ENCODE measurements around the gene CAPN1. TPM values are rescaled to one million over a fixed set of nuclear protein-coding genes. Genes with fewer than 3 reads are reported as not detected.

CAPN1 gene
- total RNA-seq (2022) (111 and 117 TPM in 2 replicates), Bru-seq, nascent RNA (percentile 63 among the genes with signal in this experiment), BruChase-seq, experiment 1, labeled RNA remaining after a 6-hour chase (percentile 82 among the genes with signal in this experiment), BruChase-seq, experiment 2, labeled RNA remaining after a 2-hour chase (percentile 81 among the genes with signal in this experiment)
- long read RNA-seq, partial matches to known transcripts: 53 of 250 reads
- long read RNA-seq, other reads (novel, unspliced or antisense): 197 of 250 reads

GRCh38 chr11:65181569-65182257, at the start of gene CAPN1:
Gene CAPN1 (plus strand): TSS chr11:65181928. CDS start chr11:65182702, 774 bp downstream.
- ChIA-PET POLR2A (interaction anchor here (0.6 to 6.9 kb wide), 17 partner anchors 15 to 338 kb away, joined by 3 to 157 read pairs (median 4); partner anchors contain the start of genes FAU, MRPL49, SYVN1 and TM7SF2), CTCF (interaction anchor here (0.6 to 1.7 kb wide), 14 partner anchors 10 to 314 kb away, joined by 3 to 7 read pairs (median 4); partner anchors contain the start of genes CDC42EP2, MRPL49 and SAC3D1)
- H3K36me3 Mint-ChIP-seq (ENCODE audit: insufficient read depth, unreplicated experiment): peaks cover 38% of the 10 kb centered on the region
- peaks cover 3% of the 10 kb centered on the region for H3K4me1 Mint-ChIP-seq (ENCODE audit: insufficient read depth, unreplicated experiment)
- no peak for TF ChIP-seq CTCF (IDR thresholded peaks at IDR 0.05; ENCODE audit: unreplicated experiment)
- no peaks in the 10 kb centered on the region for H3K9me3 Mint-ChIP-seq (ENCODE audit: unreplicated experiment)
- no peaks in the 10 kb centered on the region for H3K27me3 Mint-ChIP-seq (ENCODE audit: insufficient read depth, unreplicated experiment)
- peak within 1 kb of the TSS; percentile 85 for H3K4me3 Mint-ChIP-seq (ENCODE audit: unreplicated experiment)
- DNase-seq (ENCODE audit: unreplicated experiment): peak; percentile 86
- BruUV-seq (replicated peaks): no TSS peak
- peak within 1 kb of the TSS; percentile 88 for H3K27ac Mint-ChIP-seq (ENCODE audit: low read depth, unreplicated experiment)
- intact Hi-C loops (cut with micrococcal nuclease): loop anchor here (2.0 kb wide), 1 partner anchor 47 kb away; the partner anchor contains the start of gene SYVN1

- H3K27ac Mint-ChIP-seq (ENCODE audit: low read depth, unreplicated experiment): peak overlapping the region; percentile 100
- peak overlapping the region; percentile 99 for H3K4me3 Mint-ChIP-seq (ENCODE audit: unreplicated experiment)
- intact Hi-C loops (cut with micrococcal nuclease): no loop called here
- no peaks in the 10 kb centered on the region for H3K9me3 Mint-ChIP-seq (ENCODE audit: unreplicated experiment)
- no peak for DNase-seq (ENCODE audit: unreplicated experiment)
- no peaks in the 10 kb centered on the region for H3K27me3 Mint-ChIP-seq (ENCODE audit: insufficient read depth, unreplicated experiment)
- ChIA-PET CTCF (interaction anchor here (0.6 kb wide), 1 partner anchor 12 kb away, joined by 3 read pairs; no protein-coding TSS in a partner anchor), POLR2A (interaction anchor here (1.4 to 8.2 kb wide), 7 partner anchors 10 to 482 kb away, joined by 3 to 157 read pairs (median 56); partner anchors contain the start of genes CAPN1, FAU, MRPL49 and ZNHIT2)
- TF ChIP-seq CTCF (IDR thresholded peaks at IDR 0.05; ENCODE audit: unreplicated experiment): no peak
- H3K4me1 Mint-ChIP-seq (ENCODE audit: insufficient read depth, unreplicated experiment): peaks cover 28% of the 10 kb centered on the region
- peaks cover 46% of the 10 kb centered on the region for H3K36me3 Mint-ChIP-seq (ENCODE audit: insufficient read depth, unreplicated experiment)
- BruUV-seq (replicated peaks): no TSS peak
Measured at GRCh38 chr11:65132238-65132987, 49.3 kb upstream of the CAPN1 start.

- H3K36me3 Mint-ChIP-seq (ENCODE audit: insufficient read depth, unreplicated experiment): peaks cover 40% of the 10 kb centered on the region
- peak; percentile 66 for DNase-seq (ENCODE audit: unreplicated experiment)
- peak overlapping the region; percentile 99 for H3K4me3 Mint-ChIP-seq (ENCODE audit: unreplicated experiment)
- peaks cover 28% of the 10 kb centered on the region for H3K4me1 Mint-ChIP-seq (ENCODE audit: insufficient read depth, unreplicated experiment)
- peak overlapping the region; percentile 100 for H3K27ac Mint-ChIP-seq (ENCODE audit: low read depth, unreplicated experiment)
- H3K27me3 Mint-ChIP-seq (ENCODE audit: insufficient read depth, unreplicated experiment): no peaks in the 10 kb centered on the region
- intact Hi-C loops (cut with micrococcal nuclease): no loop called here
- H3K9me3 Mint-ChIP-seq (ENCODE audit: unreplicated experiment): no peaks in the 10 kb centered on the region
- no TSS peak for BruUV-seq (replicated peaks)
- ChIA-PET CTCF (interaction anchor here (0.6 to 0.8 kb wide), 2 partner anchors 11 to 48 kb away, joined by 3 to 4 read pairs; partner anchors contain the start of gene CAPN1), POLR2A (interaction anchor here (0.7 to 8.2 kb wide), 15 partner anchors 10 to 815 kb away, joined by 3 to 157 read pairs (median 7); partner anchors contain the start of genes ARL2, CAPN1, FAU and MRPL49)
- no peak for TF ChIP-seq CTCF (IDR thresholded peaks at IDR 0.05; ENCODE audit: unreplicated experiment)
Measured at GRCh38 chr11:65132988-65133700, 48.6 kb upstream of the CAPN1 start.

All from MCF 10A (cell line).